Bronchial epithelial cell (primary cell): ENCODE results near the gene ZFYVE16. TPM values are rescaled to one million over a fixed set of nuclear protein-coding genes. Genes with fewer than 3 reads are reported as not detected.

Experiments used
- DNase-seq: peaks from one replicate; pipeline ENCODE4 v3.0.0-alpha.2; 2010; ENCODE audit warnings: low read depth
- FAIRE-seq: peaks from 2 replicates; lab custom pipeline; 2011; peaks lifted over from hg19 to GRCh38; lab: Jason Lieb, UNC
- H3K27me3 ChIP-seq: 2 replicates; pipeline ENCODE4 v1.5.1; 2011; ENCODE audit warnings: low read length; ENCODE audit not compliant: control insufficient read depth, insufficient read depth
- H3K36me3 ChIP-seq: 2 replicates; pipeline ENCODE4 v1.5.1; 2011; ENCODE audit warnings: low read length; ENCODE audit not compliant: control insufficient read depth, insufficient read depth
- H3K4me3 ChIP-seq: 2 replicates; pipeline ENCODE4 v1.5.1; 2011; ENCODE audit warnings: mild to moderate bottlenecking, low read depth, low read length, control low read depth
- CTCF ChIP-seq: IDR thresholded peaks from 2 replicates; pipeline ENCODE4 v1.5.1; 2011; ENCODE audit warnings: mild to moderate bottlenecking, moderate library complexity, low read length, control low read depth, inconsistent platforms; ENCODE audit not compliant: insufficient read depth, severe bottlenecking
- total RNA-seq: library from RNA; depleted of rRNA; stranded (reverse); fragments of >200 nt; gene quantifications from 2 replicates; pipeline ENCODE4 v1.2.1, GENCODE V29; 2014

Gene ZFYVE16
- total RNA-seq, 1 donor from 2014 or later: 16.8 TPM

- H3K4me3 ChIP-seq: no peak overlapping the region
- H3K27me3 ChIP-seq: no peaks in the 10 kb centered on the region
- DNase-seq (no peak), FAIRE-seq (no peak)
- TF ChIP-seq CTCF: no peak
- H3K36me3 ChIP-seq: no peaks in the 10 kb centered on the region
These were observed 72.5 kb downstream of the ZFYVE16 start for GRCh38 chr5:80480354-80480753.

- DNase-seq (peak; percentile 58), FAIRE-seq (no peak)
- H3K36me3 ChIP-seq: no peaks in the 10 kb centered on the region
- peak; percentile 79 for TF ChIP-seq CTCF
- no peaks in the 10 kb centered on the region for H3K27me3 ChIP-seq
- no peak overlapping the region for H3K4me3 ChIP-seq
These were observed 73.4 kb downstream of the ZFYVE16 start for GRCh38 chr5:80481019-80481893.

- no peaks in the 10 kb centered on the region for H3K36me3 ChIP-seq
- H3K27me3 ChIP-seq: no peaks in the 10 kb centered on the region
- no peak for DNase-seq
- no peak overlapping the region for H3K4me3 ChIP-seq
- FAIRE-seq: no peak
- TF ChIP-seq CTCF: no peak
These were observed 74.7 kb downstream of the ZFYVE16 start for GRCh38 chr5:80482578-80482977.

- H3K4me3 ChIP-seq: no peak overlapping the region
- no peaks in the 10 kb centered on the region for H3K36me3 ChIP-seq
- FAIRE-seq (no peak), DNase-seq (no peak)
- TF ChIP-seq CTCF: no peak
- no peaks in the 10 kb centered on the region for H3K27me3 ChIP-seq
These were observed 75.9 kb downstream of the ZFYVE16 start for GRCh38 chr5:80483636-80484232.

GRCh38 chr5:80487444-80487828 is 79.6 kb downstream of the ZFYVE16 start:
- TF ChIP-seq CTCF: no peak
- no peak for DNase-seq

More at GRCh38 chr5:80487444-80487828, 79.6 kb downstream of the ZFYVE16 start:
- Histone ChIP-seq H3K4me3 (peak overlapping the region; percentile 73), H3K27me3 (no peaks in the 10 kb centered on the region), H3K36me3 (no peaks in the 10 kb centered on the region)
- no peak for FAIRE-seq
